HPDE6-E6E7 (cell line): ENCODE measurements around the gene PYGM.
"Not testable (repeated sequence)": the region's sequence is repeated elsewhere in the genome, so short reads cannot be mapped to it uniquely, and the experiment has no call there.

ENCODE experiments used
- DNase-seq: peaks from one replicate; pipeline ENCODE4 v3.0.0; 2011; ENCODE audit warnings: missing footprints; ENCODE audit errors: extremely low spot score

Gene PYGM

GRCh38 chr11:64716473-64717267, 43.1 kb downstream of the PYGM start:
- DNase-seq = no peak

GRCh38 chr11:64715756-64716472, 43.9 kb downstream of the PYGM start:
- no peak for DNase-seq

GRCh38 chr11:64715110-64715509, 44.7 kb downstream of the PYGM start:
- no peak for DNase-seq

- DNase-seq = no peak
Observed at GRCh38 chr11:64714666-64715065, 45.1 kb downstream of the PYGM start.

- DNase-seq = no peak
Observed at GRCh38 chr11:64713781-64714363, 45.9 kb downstream of the PYGM start.

- no peak for DNase-seq
Observed at GRCh38 chr11:64713016-64713707, 46.6 kb downstream of the PYGM start.

GRCh38 chr11:64712430-64713015, 47.3 kb downstream of the PYGM start:
- DNase-seq = no peak

GRCh38 chr11:64711956-64712362, 47.8 kb downstream of the PYGM start:
- no peak for DNase-seq

GRCh38 chr11:64711138-64711955, 48.4 kb downstream of the PYGM start:
- no peak for DNase-seq

- DNase-seq = no peak
Observed at GRCh38 chr11:64710418-64711137, 49.2 kb downstream of the PYGM start.

- no peak for DNase-seq
Observed at GRCh38 chr11:64705501-64705900, 54.3 kb downstream of the PYGM start.

- no peak for DNase-seq
Observed at GRCh38 chr11:64703048-64703447, 56.7 kb downstream of the PYGM start.

- not testable (repeated sequence) for DNase-seq
Observed at GRCh38 chr11:64701956-64702355, 57.8 kb downstream of the PYGM start.

- no peak for DNase-seq
Observed at GRCh38 chr11:64698427-64698826, 61.3 kb downstream of the PYGM start.

- DNase-seq = no peak
Observed at GRCh38 chr11:64697663-64698375, 62.0 kb downstream of the PYGM start.
